Measurements from ENCODE around the gene SPATA13. TPM values are rescaled to one million over a fixed set of nuclear protein-coding genes. Genes with fewer than 3 reads are reported as not detected.

Gene SPATA13
- polyA plus RNA-seq, 1 experiment = 3.6 TPM

DNA sequence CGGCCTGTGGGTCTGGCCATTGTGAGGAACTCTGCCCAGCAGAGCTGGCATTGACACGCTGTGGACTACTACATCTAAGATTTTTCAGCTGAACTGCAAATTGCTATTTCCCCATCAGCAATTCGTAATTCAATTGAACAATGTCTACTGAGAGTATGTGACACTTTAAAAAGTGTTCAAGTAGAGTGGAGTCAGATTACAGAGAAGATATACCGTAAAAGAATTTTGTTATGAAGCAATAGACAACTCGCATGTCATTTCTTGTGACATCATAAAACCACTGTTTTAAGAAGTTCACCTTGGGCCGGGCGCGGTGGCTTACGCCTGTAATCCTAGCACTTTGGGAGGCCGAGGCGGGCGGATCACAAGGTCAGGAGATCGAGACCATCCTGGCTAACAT, 116.3 kb downstream of the SPATA13 start:
- ChIA-PET CTCF (no interaction called here), POLR2A (no interaction called here)
- no peaks in the 10 kb centered on the region for H3K27me3 ChIP-seq (ENCODE audit: control insufficient read depth, insufficient read depth, low read length)
- TF ChIP-seq, protein P1, sequence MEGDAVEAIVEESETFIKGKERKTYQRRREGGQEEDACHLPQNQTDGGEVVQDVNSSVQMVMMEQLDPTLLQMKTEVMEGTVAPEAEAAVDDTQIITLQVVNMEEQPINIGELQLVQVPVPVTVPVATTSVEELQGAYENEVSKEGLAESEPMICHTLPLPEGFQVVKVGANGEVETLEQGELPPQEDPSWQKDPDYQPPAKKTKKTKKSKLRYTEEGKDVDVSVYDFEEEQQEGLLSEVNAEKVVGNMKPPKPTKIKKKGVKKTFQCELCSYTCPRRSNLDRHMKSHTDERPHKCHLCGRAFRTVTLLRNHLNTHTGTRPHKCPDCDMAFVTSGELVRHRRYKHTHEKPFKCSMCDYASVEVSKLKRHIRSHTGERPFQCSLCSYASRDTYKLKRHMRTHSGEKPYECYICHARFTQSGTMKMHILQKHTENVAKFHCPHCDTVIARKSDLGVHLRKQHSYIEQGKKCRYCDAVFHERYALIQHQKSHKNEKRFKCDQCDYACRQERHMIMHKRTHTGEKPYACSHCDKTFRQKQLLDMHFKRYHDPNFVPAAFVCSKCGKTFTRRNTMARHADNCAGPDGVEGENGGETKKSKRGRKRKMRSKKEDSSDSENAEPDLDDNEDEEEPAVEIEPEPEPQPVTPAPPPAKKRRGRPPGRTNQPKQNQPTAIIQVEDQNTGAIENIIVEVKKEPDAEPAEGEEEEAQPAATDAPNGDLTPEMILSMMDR (IDR thresholded peaks at IDR 0.05; ENCODE audit: insufficient read depth, low read depth, low read length) = no peak
- H3K36me3 ChIP-seq (ENCODE audit: control insufficient read depth, insufficient read depth, low read length) = no peaks in the 10 kb centered on the region
- no peak overlapping the region for H3K4me3 ChIP-seq (ENCODE audit: low read depth, low read length)
- no peak for DNase-seq (ENCODE audit: low read depth)

DNA sequence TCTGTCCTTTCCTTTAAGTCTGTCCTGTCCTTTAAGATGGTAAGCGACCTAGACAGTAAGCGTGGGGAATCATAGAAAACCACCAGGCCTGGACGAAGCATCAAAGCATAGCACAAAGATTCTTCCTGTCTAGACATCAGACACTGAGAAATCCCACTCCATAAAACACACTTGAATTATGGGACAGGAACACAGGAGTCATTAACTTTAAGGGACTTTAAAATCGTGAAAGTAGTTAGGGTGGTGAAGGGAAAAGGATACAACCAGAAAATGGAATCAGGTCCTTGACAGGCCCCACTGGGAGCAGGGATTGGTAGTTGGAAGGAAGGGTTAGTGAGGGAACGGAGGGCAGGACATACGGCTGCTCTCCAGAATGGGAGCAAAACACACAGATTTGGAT, 117.2 kb downstream of the SPATA13 start:
- TF ChIP-seq, protein P1 (IDR thresholded peaks at IDR 0.05; ENCODE audit: insufficient read depth, low read depth, low read length) = no peak
- no peaks in the 10 kb centered on the region for H3K36me3 ChIP-seq (ENCODE audit: control insufficient read depth, insufficient read depth, low read length)
- no peak overlapping the region for H3K4me3 ChIP-seq (ENCODE audit: low read depth, low read length)
- POLR2A ChIA-PET = no interaction called here
- H3K27me3 ChIP-seq (ENCODE audit: control insufficient read depth, insufficient read depth, low read length) = no peaks in the 10 kb centered on the region
- no peak for DNase-seq (ENCODE audit: low read depth)
- CTCF ChIA-PET = no interaction called here

DNA sequence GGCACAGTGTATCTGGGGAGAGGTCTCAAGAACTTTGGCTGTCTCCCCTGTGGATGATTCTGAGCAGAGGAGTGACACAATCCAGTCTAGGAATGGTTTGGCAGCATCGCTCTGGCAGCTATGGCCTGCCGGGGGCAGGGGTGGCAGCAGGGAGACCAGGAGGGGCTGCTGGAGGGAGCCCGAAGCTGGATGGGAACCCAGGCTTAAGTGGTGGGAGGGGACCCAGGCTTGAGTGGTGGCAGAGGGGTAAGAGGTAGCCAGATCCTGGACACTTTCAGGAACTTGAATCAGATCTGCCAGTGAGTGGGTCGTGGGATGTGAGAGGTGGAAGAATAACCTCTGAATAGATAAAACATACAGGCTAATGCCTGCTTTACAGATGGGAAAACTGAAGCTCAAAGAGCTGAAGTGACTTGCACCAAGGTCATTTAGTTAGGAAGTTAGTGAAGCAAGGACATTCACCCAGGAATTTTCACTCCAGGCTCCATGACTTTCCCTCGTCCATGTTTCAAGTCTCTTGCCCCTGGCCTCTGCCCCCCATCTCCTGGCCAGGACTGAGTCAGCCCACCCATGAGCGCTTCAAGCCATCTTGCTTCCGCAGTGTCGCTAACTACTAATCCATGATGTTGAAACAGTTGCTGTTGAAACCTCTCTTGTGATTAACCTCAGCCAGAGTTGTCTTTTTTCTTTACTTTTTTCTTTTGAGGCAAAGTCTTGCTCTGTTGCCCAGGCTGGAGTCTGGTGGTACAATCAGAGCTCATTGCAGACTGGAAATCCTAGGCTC, 119.0 kb downstream of the SPATA13 start:
- DNase-seq (ENCODE audit: low read depth) = no peak
- H3K27me3 ChIP-seq (ENCODE audit: control insufficient read depth, insufficient read depth, low read length) = no peaks in the 10 kb centered on the region
- TF ChIP-seq, protein P1 (IDR thresholded peaks at IDR 0.05; ENCODE audit: insufficient read depth, low read depth, low read length) = no peak
- H3K36me3 ChIP-seq (ENCODE audit: control insufficient read depth, insufficient read depth, low read length) = no peaks in the 10 kb centered on the region
- ChIA-PET CTCF (no interaction called here), POLR2A (no interaction called here)
- no peak overlapping the region for H3K4me3 ChIP-seq (ENCODE audit: low read depth, low read length)

DNA sequence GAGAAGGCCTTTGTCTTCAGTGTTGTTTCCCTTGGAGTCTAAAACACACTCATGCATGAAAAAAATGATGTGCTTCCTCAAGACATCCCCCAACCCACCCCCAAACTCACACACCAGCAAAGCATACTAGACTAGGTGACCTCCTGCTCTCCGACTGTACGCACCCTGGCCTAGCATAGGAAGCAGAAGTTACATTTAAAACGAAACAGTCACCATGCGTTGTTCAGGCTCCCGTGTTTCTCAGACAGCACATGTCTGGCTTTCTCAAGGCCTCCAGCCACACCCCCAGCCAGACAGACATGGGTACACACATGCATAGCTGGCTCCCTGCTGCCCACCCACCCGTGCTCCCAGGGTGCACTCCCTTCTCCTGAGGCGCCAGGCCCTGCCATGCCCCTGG, 120.2 kb downstream of the SPATA13 start:
- CTCF ChIA-PET = no interaction called here
- no peaks in the 10 kb centered on the region for H3K36me3 ChIP-seq (ENCODE audit: control insufficient read depth, insufficient read depth, low read length)
- POLR2A ChIA-PET = no interaction called here
- TF ChIP-seq, protein P1 (IDR thresholded peaks at IDR 0.05; ENCODE audit: insufficient read depth, low read depth, low read length) = no peak
- no peak overlapping the region for H3K4me3 ChIP-seq (ENCODE audit: low read depth, low read length)
- DNase-seq (ENCODE audit: low read depth) = no peak
- no peaks in the 10 kb centered on the region for H3K27me3 ChIP-seq (ENCODE audit: control insufficient read depth, insufficient read depth, low read length)

DNA sequence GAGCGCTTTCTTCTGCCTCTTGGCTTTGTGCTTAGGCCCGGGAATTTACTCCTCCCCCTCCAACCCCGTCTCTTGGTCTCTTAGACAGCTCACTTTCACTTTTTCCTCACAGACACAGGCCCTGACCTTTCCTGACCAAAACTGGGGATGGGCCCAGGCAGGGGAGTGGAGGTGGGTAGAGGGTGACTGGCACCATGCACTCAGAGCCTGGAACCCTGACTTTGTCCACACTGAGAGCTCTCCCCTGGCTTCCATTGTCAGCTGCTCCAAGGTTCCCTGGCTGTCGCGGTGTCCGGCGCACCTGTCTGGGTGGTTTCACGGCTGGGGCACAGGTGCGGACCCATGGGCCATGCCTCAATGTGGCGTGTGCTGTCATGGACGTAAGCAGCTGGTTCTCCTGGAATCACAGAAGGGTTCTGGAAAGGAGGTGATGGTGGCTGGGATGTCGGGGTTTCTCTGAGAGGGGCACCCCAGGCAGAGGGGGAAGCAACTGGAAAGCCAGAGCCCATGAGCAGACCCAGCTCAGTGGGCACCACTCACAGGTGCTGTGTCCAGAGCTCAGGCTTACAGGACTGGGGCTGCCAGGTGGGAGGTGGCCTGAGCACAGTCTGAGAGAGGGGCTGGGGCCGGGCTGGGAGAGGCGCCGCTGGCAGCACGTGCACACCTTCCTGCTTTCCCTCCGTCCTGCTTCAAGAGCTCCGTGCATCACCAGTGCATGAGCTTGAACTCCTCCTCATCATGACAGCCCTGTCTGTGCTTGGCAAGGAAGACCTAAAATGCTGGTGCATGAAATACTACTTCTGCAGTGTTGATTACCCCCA, 120.9 kb downstream of the SPATA13 start:
- Histone ChIP-seq H3K27me3 (ENCODE audit: control insufficient read depth, insufficient read depth, low read length) (no peaks in the 10 kb centered on the region), H3K4me3 (ENCODE audit: low read depth, low read length) (no peak overlapping the region), H3K36me3 (ENCODE audit: control insufficient read depth, insufficient read depth, low read length) (no peaks in the 10 kb centered on the region)
- TF ChIP-seq, protein P1 (IDR thresholded peaks at IDR 0.05; ENCODE audit: insufficient read depth, low read depth, low read length) = no peak
- ChIA-PET POLR2A (no interaction called here), CTCF (no interaction called here)
- no peak for DNase-seq (ENCODE audit: low read depth)
